ENCODE measurements around the gene SLC16A4.

Gene SLC16A4

GRCh38 chr1:110321045-110321444 is 69.8 kb downstream of the SLC16A4 start:
- no peak for DNase-seq
- Histone ChIP-seq H3K4me1 (no peaks in the 10 kb centered on the region), H3K27me3 (no peaks in the 10 kb centered on the region), H3K36me3 (no peaks in the 10 kb centered on the region), H3K9me3 (no peaks in the 10 kb centered on the region), H3K4me3 (ENCODE audit: low read depth, low read length) (no peak overlapping the region)
- no peak for TF ChIP-seq CTCF (IDR thresholded peaks at IDR 0.05; ENCODE audit: low read depth, low read length)

GRCh38 chr1:110320168-110320518 is 70.7 kb downstream of the SLC16A4 start:
- DNase-seq: no peak
- no peak for TF ChIP-seq CTCF (IDR thresholded peaks at IDR 0.05; ENCODE audit: low read depth, low read length)
- H3K36me3 ChIP-seq: no peaks in the 10 kb centered on the region

GRCh38 chr1:110319332-110320167 is 71.3 kb downstream of the SLC16A4 start:
- H3K4me1 ChIP-seq: no peaks in the 10 kb centered on the region
- no peak overlapping the region for H3K4me3 ChIP-seq (ENCODE audit: low read depth, low read length)
- no peak for DNase-seq
- no peaks in the 10 kb centered on the region for H3K36me3 ChIP-seq
- H3K27me3 ChIP-seq: no peaks in the 10 kb centered on the region
- no peaks in the 10 kb centered on the region for H3K9me3 ChIP-seq
- TF ChIP-seq CTCF (IDR thresholded peaks at IDR 0.05; ENCODE audit: low read depth, low read length): no peak

More at GRCh38 chr1:110320168-110320518, 70.7 kb downstream of the SLC16A4 start:
- H3K4me3 ChIP-seq (ENCODE audit: low read depth, low read length): no peak overlapping the region
- H3K9me3 ChIP-seq: no peaks in the 10 kb centered on the region
- H3K4me1 ChIP-seq: no peaks in the 10 kb centered on the region
- H3K27me3 ChIP-seq: no peaks in the 10 kb centered on the region

GRCh38 chr1:110318046-110318445 is 72.8 kb downstream of the SLC16A4 start:
- H3K9me3 ChIP-seq: no peaks in the 10 kb centered on the region

GRCh38 chr1:110316735-110317134 is 74.1 kb downstream of the SLC16A4 start:
- Histone ChIP-seq H3K9me3 (no peaks in the 10 kb centered on the region), H3K36me3 (no peaks in the 10 kb centered on the region), H3K4me1 (no peaks in the 10 kb centered on the region), H3K4me3 (ENCODE audit: low read depth, low read length) (no peak overlapping the region), H3K27me3 (no peaks in the 10 kb centered on the region)
- TF ChIP-seq CTCF (IDR thresholded peaks at IDR 0.05; ENCODE audit: low read depth, low read length): no peak
- no peak for DNase-seq

More at GRCh38 chr1:110318046-110318445, 72.8 kb downstream of the SLC16A4 start:
- DNase-seq: no peak
- Histone ChIP-seq H3K36me3 (no peaks in the 10 kb centered on the region), H3K27me3 (no peaks in the 10 kb centered on the region), H3K4me1 (no peaks in the 10 kb centered on the region), H3K4me3 (ENCODE audit: low read depth, low read length) (no peak overlapping the region)
- no peak for TF ChIP-seq CTCF (IDR thresholded peaks at IDR 0.05; ENCODE audit: low read depth, low read length)

Data from BE2C (cell line).